CD14-positive monocyte (primary cell): ENCODE measurements around the gene CTNS. TPM values are rescaled to one million over a fixed set of nuclear protein-coding genes. Genes with fewer than 3 reads are reported as not detected.

ENCODE experiments used
- DNase-seq, 3 donors: peaks; one replicate each; pipeline ENCODE4 v3.0.0-alpha.2; 2011 to 2022
- H2AFZ ChIP-seq: 2 replicates; pipeline ENCODE4 v1.6.0; 2012; ENCODE audit warnings: mild to moderate bottlenecking, low read depth, low read length, inconsistent platforms; ENCODE audit not compliant: insufficient read depth, poor library complexity, severe bottlenecking
- H3K27ac ChIP-seq, 2 donors: 1 replicate in 1 of 2; 2 replicates in 1 of 2; pipeline ENCODE4 v1.5.1; 2012 to 2013; ENCODE audit warnings: low read length in 2 of 2, control low read depth in 1 of 2, inconsistent platforms in 1 of 2, low read depth in 1 of 2, mild to moderate bottlenecking in 1 of 2
- H3K27me3 ChIP-seq, 2 donors: one replicate each; pipeline versions ENCODE4 v1.6.0 to v1.6.1; 2011 to 2013; ENCODE audit warnings: low read length in 2 of 2; ENCODE audit not compliant: control insufficient read depth in 2 of 2, insufficient read depth in 2 of 2
- H3K36me3 ChIP-seq, 2 donors: replicated peaks in 1 of 2; 1 replicate in 1 of 2; 2 replicates in 1 of 2; pipeline versions ENCODE4 v1.5.1 to v1.6.1; 2012 to 2013; ENCODE audit warnings: low read length in 2 of 2, control low read depth in 1 of 2, inconsistent platforms in 1 of 2, mild to moderate bottlenecking in 1 of 2; ENCODE audit not compliant: insufficient read depth in 2 of 2, control insufficient read depth in 1 of 2
- H3K4me1 ChIP-seq, 2 donors: 1 replicate in 1 of 2; 2 replicates in 1 of 2; pipeline versions ENCODE4 v1.5.1 to v1.6.1; 2012 to 2013; ENCODE audit warnings: low read length in 2 of 2, control low read depth in 1 of 2, inconsistent platforms in 1 of 2, mild to moderate bottlenecking in 1 of 2, moderate library complexity in 1 of 2; ENCODE audit not compliant: insufficient read depth in 2 of 2, control insufficient read depth in 1 of 2
- H3K4me2 ChIP-seq: replicated peaks from 2 replicates; pipeline ENCODE3; 2012; ENCODE audit warnings: low read length, moderate library complexity, mild to moderate bottlenecking; ENCODE audit not compliant: poor library complexity, severe bottlenecking; ENCODE audit errors: extremely low read depth
- H3K4me3 ChIP-seq, 3 experiments: fragments of 200-600 bp in 1 of 3; sonication (generic) in 1 of 3; replicated peaks in 1 of 3; 1 replicate in 2 of 3; 2 replicates in 1 of 3; pipeline ENCODE4 v1.5.1; 2011 to 2013; ENCODE audit warnings: low read length in 3 of 3, mild to moderate bottlenecking in 3 of 3, control low read depth in 2 of 3, low read depth in 2 of 3, inconsistent platforms in 1 of 3, moderate library complexity in 1 of 3
- H3K79me2 ChIP-seq: 2 replicates; pipeline ENCODE4 v1.6.0; 2012; ENCODE audit warnings: mild to moderate bottlenecking, control low read depth, inconsistent platforms, low read length, moderate library complexity; ENCODE audit not compliant: insufficient read depth
- H3K9ac ChIP-seq: 2 replicates; pipeline ENCODE4 v1.6.0; 2017; ENCODE audit warnings: low read length, mild to moderate bottlenecking; ENCODE audit not compliant: insufficient read depth, poor library complexity, severe bottlenecking
- H3K9me3 ChIP-seq, 2 donors: replicated peaks in 1 of 2; 1 replicate in 1 of 2; 2 replicates in 1 of 2; pipeline versions ENCODE4 v1.5.1 to v1.6.1; 2012 to 2013; ENCODE audit warnings: low read length in 2 of 2, control low read depth in 1 of 2; ENCODE audit not compliant: control insufficient read depth in 1 of 2, insufficient read depth in 1 of 2
- H4K20me1 ChIP-seq: 2 replicates; pipeline ENCODE4 v1.6.0; 2012; ENCODE audit warnings: mild to moderate bottlenecking, low read length, control low read depth, moderate library complexity; ENCODE audit not compliant: insufficient read depth
- H3K27ac Mint-ChIP-seq, 7 donors: one replicate each; pipeline ENCODE4 v1.8.0; 2020; ENCODE audit warnings: mild to moderate bottlenecking in 7 of 7, mixed read lengths in 7 of 7, moderate library complexity in 6 of 7, inconsistent platforms in 2 of 7
- H3K27me3 Mint-ChIP-seq, 3 donors: one replicate each; pipeline ENCODE4 v1.8.0; 2021 to 2022; ENCODE audit warnings: low read depth in 3 of 3, mild to moderate bottlenecking in 3 of 3, mixed read lengths in 3 of 3, moderate library complexity in 3 of 3, inconsistent platforms in 1 of 3
- H3K36me3 Mint-ChIP-seq, 2 donors: one replicate each; pipeline ENCODE4 v1.8.0; 2020; ENCODE audit warnings: mixed read lengths in 2 of 2, inconsistent platforms in 1 of 2, mild to moderate bottlenecking in 1 of 2
- H3K4me1 Mint-ChIP-seq: one replicate; pipeline ENCODE4 v1.8.0; 2020; ENCODE audit warnings: mild to moderate bottlenecking, mixed read lengths
- H3K4me3 Mint-ChIP-seq, 2 donors: one replicate each; pipeline ENCODE4 v1.8.0; 2020; ENCODE audit warnings: mild to moderate bottlenecking in 2 of 2, mixed read lengths in 2 of 2, moderate library complexity in 1 of 2
- H3K9me3 Mint-ChIP-seq, 7 donors: one replicate each; pipeline ENCODE4 v1.8.0; 2020 to 2022; ENCODE audit warnings: mixed read lengths in 7 of 7, mild to moderate bottlenecking in 6 of 7, moderate library complexity in 6 of 7, inconsistent platforms in 2 of 7
- WGBS: methylation state at CpG from one replicate; pipeline ENCODE4 v1.1.5; 2013; ENCODE audit warnings: missing lambda C conversion rate; ENCODE audit not compliant: insufficient coverage; 5-methylcytosine and 5-hydroxymethylcytosine counted together
- intact Hi-C, 2 donors: fragments of 100-400 bp; cut with micrococcal nuclease; formaldehyde crosslinking; loops; one replicate each; pipeline versions ENCODE4 v1.15.0 to v1.15.1; 2023
- polyA plus RNA-seq, 3 donors: library from polyadenylated mRNA; depleted of rRNA in 1 of 3; unstranded in 2 of 3; stranded (reverse) in 1 of 3; fragments of 300-500 nt in 2 of 3; fragments of >200 nt in 1 of 3; fragmentation: Illumina TruSeq in 2 of 3; gene quantifications; 1 replicate in 2 of 3; 2 replicates in 1 of 3; pipeline ENCODE4 v1.2.3, GENCODE V29; 2012 to 2021
- TF ChIP-seq, protein P1 (sequence below): fragments of 200-600 bp; IDR thresholded peaks from one replicate; pipeline ENCODE4 v1.8.0; 2022; ENCODE audit warnings: antibody characterized with exemption, mild to moderate bottlenecking

Gene CTNS
- polyA plus RNA-seq, 3 donors, result 11.6 to 11.8 (median 11.7) TPM

DNA sequence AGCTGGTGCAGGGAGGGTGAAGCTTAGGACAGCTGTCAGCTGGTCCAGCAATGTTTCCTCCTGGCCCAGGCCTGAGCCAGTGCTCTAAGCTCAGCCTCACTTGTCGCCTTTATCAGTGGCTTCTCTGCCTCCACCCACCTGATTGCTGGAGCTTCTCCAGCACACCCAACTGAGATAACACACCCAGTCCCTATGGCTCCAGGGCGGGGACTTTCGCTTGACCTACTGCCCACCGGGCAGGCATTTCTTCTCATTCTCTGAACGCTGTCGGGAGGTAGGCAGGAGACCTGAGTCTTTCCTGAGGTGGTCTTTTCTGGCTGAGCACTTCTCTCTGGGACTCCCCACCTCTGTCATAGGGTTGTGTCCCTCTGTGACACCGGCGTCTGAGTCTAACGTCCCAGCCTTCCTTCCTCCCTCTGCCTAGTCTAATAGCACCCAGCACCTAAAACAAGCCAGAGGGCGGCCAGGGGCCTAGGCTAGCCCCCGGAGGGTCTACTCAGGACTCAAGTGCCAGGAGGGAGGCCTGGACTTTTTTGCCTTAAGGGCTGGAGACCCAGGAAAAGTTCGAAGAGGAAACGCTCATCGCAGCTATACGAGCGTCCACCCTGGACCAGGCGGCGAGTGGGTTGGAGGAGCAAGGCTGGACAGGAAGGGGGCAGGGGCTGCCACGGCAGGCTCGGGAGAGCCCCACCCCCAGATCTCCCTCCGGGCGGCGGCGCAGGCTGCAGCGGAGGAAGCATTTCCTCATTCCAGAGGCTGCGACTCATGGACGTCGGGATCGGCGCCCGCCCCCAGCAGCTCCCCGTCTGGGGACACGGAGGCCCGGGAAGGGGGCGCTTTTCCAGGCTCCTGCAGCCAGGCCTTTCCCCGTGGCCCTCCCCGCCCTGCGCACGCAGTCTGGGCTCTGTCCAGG is 31.1 kb downstream of the CTNS start:
- Histone ChIP-seq H4K20me1 (peaks cover 27% of the 10 kb centered on the region), H3K4me3 (peak overlapping the region; percentile 74 to 99 (median 94)), H3K4me2 (peak overlapping the region; percentile 88), H3K9ac (peak overlapping the region; percentile 90), H3K9me3 (no peaks in the 10 kb centered on the region), H3K79me2 (peaks cover 21% of the 10 kb centered on the region), H2AFZ (peak overlapping the region; percentile 92), H3K36me3 (peaks cover 6 to 25% of the 10 kb centered on the region in 2 donors), H3K27ac (peak overlapping the region; percentile 68 to 71), H3K27me3 (no peaks in the 10 kb centered on the region), H3K4me1 (peaks cover 16 to 23% of the 10 kb centered on the region in 2 donors)
- Mint-ChIP-seq H3K9me3 (no peaks in the 10 kb centered on the region), H3K4me3 (peak overlapping the region; percentile 86 to 91), H3K27me3 (peaks cover 0 to 4% (median 0%) of the 10 kb centered on the region in 3 donors), H3K36me3 (peaks cover 14 to 25% of the 10 kb centered on the region in 2 donors), H3K4me1 (peaks cover 18% of the 10 kb centered on the region), H3K27ac (peak overlapping the region in 4 of 7 donors; percentile 54 to 84 (median 65))
- TF ChIP-seq, protein P1, sequence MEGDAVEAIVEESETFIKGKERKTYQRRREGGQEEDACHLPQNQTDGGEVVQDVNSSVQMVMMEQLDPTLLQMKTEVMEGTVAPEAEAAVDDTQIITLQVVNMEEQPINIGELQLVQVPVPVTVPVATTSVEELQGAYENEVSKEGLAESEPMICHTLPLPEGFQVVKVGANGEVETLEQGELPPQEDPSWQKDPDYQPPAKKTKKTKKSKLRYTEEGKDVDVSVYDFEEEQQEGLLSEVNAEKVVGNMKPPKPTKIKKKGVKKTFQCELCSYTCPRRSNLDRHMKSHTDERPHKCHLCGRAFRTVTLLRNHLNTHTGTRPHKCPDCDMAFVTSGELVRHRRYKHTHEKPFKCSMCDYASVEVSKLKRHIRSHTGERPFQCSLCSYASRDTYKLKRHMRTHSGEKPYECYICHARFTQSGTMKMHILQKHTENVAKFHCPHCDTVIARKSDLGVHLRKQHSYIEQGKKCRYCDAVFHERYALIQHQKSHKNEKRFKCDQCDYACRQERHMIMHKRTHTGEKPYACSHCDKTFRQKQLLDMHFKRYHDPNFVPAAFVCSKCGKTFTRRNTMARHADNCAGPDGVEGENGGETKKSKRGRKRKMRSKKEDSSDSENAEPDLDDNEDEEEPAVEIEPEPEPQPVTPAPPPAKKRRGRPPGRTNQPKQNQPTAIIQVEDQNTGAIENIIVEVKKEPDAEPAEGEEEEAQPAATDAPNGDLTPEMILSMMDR, result no peak
- WGBS, result 13% methylated on average over 38 of the region's 39 CpGs
- DNase-seq, result peak; percentile 11 to 52 (median 21)
- intact Hi-C loops, result loop anchor here in 1 of 2 donors (2.0 kb wide), 1 partner anchor 31 kb away; the partner anchor contains the start of genes CTNS and SHPK

GRCh38 chr17:3668279-3669084 is 31.9 kb downstream of the CTNS start, which contains the start of the genes EMC6 and TAX1BP3:
Gene EMC6 (plus strand): TSS chr17:3668812. CDS start chr17:3669147, 335 bp downstream.
Gene TAX1BP3 (minus strand): TSS chr17:3668578. CDS start chr17:3668526, 52 bp downstream.
- peak within 1 kb of the TSS; percentile 68 to 86 for H3K27ac ChIP-seq
- peak; percentile 95 to 97 (median 96) for DNase-seq
- H3K27me3 Mint-ChIP-seq, result peaks cover 0 to 4% (median 0%) of the 10 kb centered on the region in 3 donors
- H3K9me3 Mint-ChIP-seq, result no peaks in the 10 kb centered on the region
- peak within 1 kb of the TSS; percentile 86 to 96 for H3K4me3 Mint-ChIP-seq
- H4K20me1 ChIP-seq, result peaks cover 27% of the 10 kb centered on the region
- peaks cover 16 to 18% of the 10 kb centered on the region in 2 donors for H3K36me3 Mint-ChIP-seq
- H2AFZ ChIP-seq, result peak within 1 kb of the TSS; percentile 94
- no peaks in the 10 kb centered on the region for H3K9me3 ChIP-seq
- TF ChIP-seq, protein P1, result no peak
- intact Hi-C loops, result loop anchor here in 1 of 2 donors (2.0 kb wide), 1 partner anchor 32 kb away; the partner anchor contains the start of genes CTNS and SHPK
- peak within 1 kb of the TSS; percentile 74 to 99 (median 94) for H3K4me3 ChIP-seq
- H3K4me2 ChIP-seq, result peak within 1 kb of the TSS; percentile 88
- WGBS, result under 1% methylated on average over 89 of the region's 89 CpGs
- H3K79me2 ChIP-seq, result peaks cover 21% of the 10 kb centered on the region
- H3K4me1 ChIP-seq, result peaks cover 16 to 23% of the 10 kb centered on the region in 2 donors
- H3K27ac Mint-ChIP-seq, result peak within 1 kb of the TSS; percentile 83 to 94 (median 89)
- H3K9ac ChIP-seq, result peak within 1 kb of the TSS; percentile 90
- peaks cover 2 to 18% of the 10 kb centered on the region in 2 donors for H3K36me3 ChIP-seq
- no peaks in the 10 kb centered on the region for H3K27me3 ChIP-seq
- peaks cover 21% of the 10 kb centered on the region for H3K4me1 Mint-ChIP-seq
